Upper lobe of right lung (tissue), 1 donor: ENCODE data around the gene PRAC1. TPM values are rescaled to one million over a fixed set of nuclear protein-coding genes. Genes with fewer than 3 reads are reported as not detected.
A peak's percentile ranks its signal among the peaks of the same experiment; 100 is the strongest.

Experiments used
- ATAC-seq: fragments of 200-7000 bp; cut with Tn5 transposase; one replicate; pipeline ENCODE4 v1.9.1; 2020; ENCODE audit warnings: mild to moderate bottlenecking, moderate library complexity
- DNase-seq: peaks from one replicate; pipeline ENCODE4 v3.0.0-alpha.2; 2020
- H3K27ac ChIP-seq: fragments of 200-600 bp; one replicate; pipeline ENCODE4 v1.8.0; 2022
- H3K27me3 ChIP-seq: fragments of 200-600 bp; one replicate; pipeline ENCODE4 v1.8.0; 2022; ENCODE audit warnings: mild to moderate bottlenecking
- H3K36me3 ChIP-seq: fragments of 200-600 bp; one replicate; pipeline ENCODE4 v1.8.0; 2022
- H3K4me1 ChIP-seq: fragments of 200-600 bp; one replicate; pipeline ENCODE4 v1.8.0; 2022
- H3K4me3 ChIP-seq: fragments of 200-600 bp; one replicate; pipeline ENCODE4 v1.8.0; 2022; ENCODE audit warnings: mild to moderate bottlenecking
- H3K9me3 ChIP-seq: fragments of 200-600 bp; one replicate; pipeline ENCODE4 v1.8.0; 2022
- intact Hi-C: fragments of 100-400 bp; cut with DNase I; formaldehyde crosslinking; loops from one replicate; pipeline ENCODE4 v1.11.0; 2022
- total RNA-seq: library from RNA; stranded (reverse); fragmentation: NEBNext Ultra II Directional; extraction: Animal tissue kit (Norgen Biotek cat#: 25700); gene quantifications from one replicate; pipeline ENCODE4 v1.2.1, GENCODE V29; 2021
- TF ChIP-seq, protein P1 (sequence below): fragments of 200-600 bp; IDR thresholded peaks from one replicate; pipeline ENCODE4 v1.8.0; 2022; ENCODE audit warnings: antibody characterized with exemption
- donor health status: DM: no; HTN: yes; CAD: no; lungs with severe emphysema.

PRAC1 gene
- total RNA-seq, 1 donor from 2014 or later: not detected

DNA sequence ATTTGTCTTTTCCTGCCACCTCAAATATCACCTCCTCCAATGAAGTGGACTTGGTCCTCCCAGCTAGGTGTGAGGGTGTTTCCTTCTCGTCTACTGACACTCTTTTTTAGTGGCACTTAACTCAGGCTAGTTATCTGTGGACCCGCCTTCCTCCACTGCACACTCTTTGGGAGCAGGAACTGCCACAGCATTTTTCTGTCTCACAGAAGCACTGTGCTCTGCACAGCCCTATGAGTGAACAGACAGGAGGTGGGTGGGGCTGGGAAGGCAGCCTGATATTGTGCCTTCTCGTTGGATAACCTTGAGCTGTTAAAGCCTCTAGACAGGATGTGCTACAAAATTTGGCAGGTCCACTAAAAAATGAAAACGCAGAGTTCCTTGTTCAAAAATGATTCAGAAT is 38.1 kb upstream of the PRAC1 start:
- Histone ChIP-seq H3K4me3 (no peak overlapping the region), H3K4me1 (no peaks in the 10 kb centered on the region), H3K27ac (no peak overlapping the region), H3K9me3 (no peaks in the 10 kb centered on the region), H3K36me3 (no peaks in the 10 kb centered on the region), H3K27me3 (peaks cover 80% of the 10 kb centered on the region)
- intact Hi-C loops: no loop called here
- TF ChIP-seq, protein P1, sequence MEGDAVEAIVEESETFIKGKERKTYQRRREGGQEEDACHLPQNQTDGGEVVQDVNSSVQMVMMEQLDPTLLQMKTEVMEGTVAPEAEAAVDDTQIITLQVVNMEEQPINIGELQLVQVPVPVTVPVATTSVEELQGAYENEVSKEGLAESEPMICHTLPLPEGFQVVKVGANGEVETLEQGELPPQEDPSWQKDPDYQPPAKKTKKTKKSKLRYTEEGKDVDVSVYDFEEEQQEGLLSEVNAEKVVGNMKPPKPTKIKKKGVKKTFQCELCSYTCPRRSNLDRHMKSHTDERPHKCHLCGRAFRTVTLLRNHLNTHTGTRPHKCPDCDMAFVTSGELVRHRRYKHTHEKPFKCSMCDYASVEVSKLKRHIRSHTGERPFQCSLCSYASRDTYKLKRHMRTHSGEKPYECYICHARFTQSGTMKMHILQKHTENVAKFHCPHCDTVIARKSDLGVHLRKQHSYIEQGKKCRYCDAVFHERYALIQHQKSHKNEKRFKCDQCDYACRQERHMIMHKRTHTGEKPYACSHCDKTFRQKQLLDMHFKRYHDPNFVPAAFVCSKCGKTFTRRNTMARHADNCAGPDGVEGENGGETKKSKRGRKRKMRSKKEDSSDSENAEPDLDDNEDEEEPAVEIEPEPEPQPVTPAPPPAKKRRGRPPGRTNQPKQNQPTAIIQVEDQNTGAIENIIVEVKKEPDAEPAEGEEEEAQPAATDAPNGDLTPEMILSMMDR: no peak
- ATAC-seq (no peak), DNase-seq (peak; percentile 7)

DNA sequence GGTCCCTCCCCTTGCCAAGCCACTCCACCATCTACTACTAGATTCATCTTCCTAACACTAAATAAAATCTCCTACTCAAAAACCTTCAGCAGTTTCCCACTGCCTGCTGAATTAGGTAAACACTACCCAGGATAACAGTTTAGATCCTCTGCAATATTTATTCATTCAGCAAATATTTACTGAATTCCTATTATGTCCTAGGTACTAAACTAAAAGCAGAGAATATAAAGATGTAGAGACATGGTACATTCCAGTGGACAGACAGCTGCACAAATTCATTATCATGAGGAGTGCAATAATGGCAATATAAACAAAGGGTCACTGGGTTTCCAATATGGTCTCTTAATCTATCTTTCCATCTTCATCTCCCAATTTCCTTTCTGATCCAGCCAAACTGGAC is 37.0 kb upstream of the PRAC1 start:
- DNase-seq (no peak), ATAC-seq (no peak)
- intact Hi-C loops: no loop called here
- Histone ChIP-seq H3K4me1 (peaks cover 4% of the 10 kb centered on the region), H3K27me3 (peaks cover 88% of the 10 kb centered on the region), H3K27ac (no peak overlapping the region), H3K9me3 (no peaks in the 10 kb centered on the region), H3K4me3 (no peak overlapping the region), H3K36me3 (no peaks in the 10 kb centered on the region)
- TF ChIP-seq, protein P1: no peak

DNA sequence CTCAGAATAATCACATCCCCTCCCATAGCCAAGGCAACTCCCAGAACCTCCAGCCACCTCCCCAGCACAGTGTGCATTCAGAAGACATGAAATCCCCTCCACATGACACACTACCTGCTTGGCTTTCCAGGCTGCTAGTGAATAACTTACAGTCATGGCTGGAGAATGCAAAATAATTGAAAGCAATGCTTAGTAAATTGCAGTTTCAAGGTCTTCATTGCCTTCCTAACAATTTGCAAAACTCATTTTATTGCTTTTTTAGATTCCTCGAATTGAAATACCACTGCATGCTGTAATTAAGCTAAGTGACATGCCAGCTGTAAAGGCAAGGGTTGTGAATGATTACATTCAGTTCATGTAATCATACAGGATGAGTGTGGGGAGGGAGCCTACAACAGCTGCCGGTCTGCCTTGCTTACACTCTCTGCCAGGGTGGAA is 35.2 kb upstream of the PRAC1 start:
- ATAC-seq: no peak
- Histone ChIP-seq H3K36me3 (no peaks in the 10 kb centered on the region), H3K27me3 (peaks cover 91% of the 10 kb centered on the region), H3K27ac (no peak overlapping the region), H3K9me3 (no peaks in the 10 kb centered on the region), H3K4me3 (no peak overlapping the region), H3K4me1 (peaks cover 4% of the 10 kb centered on the region)
- intact Hi-C loops: no loop called here
- DNase-seq: no peak
- TF ChIP-seq, protein P1: no peak

DNA sequence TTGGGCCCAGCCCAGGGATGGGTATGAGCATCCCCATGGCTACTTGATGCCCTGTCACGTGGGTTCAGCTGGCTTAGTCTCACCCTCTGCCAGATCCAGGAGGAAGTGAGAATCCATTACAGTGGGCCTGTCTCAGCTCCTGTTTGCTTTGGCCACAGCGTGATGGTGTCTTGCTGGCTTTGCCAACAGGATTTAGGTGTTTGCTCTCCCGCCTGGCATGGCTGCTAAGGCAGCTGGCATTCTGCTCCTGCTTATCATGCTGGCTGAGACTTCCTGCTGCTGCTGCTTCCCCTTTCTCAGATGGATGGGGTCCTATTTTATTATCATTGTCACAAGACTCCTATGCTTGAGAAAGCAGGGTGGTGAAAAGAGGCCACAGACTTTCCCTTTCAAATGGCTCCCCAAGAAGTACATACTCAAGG is 34.5 kb upstream of the PRAC1 start:
- Histone ChIP-seq H3K27ac (no peak overlapping the region), H3K4me1 (peaks cover 4% of the 10 kb centered on the region), H3K4me3 (no peak overlapping the region), H3K36me3 (no peaks in the 10 kb centered on the region), H3K9me3 (no peaks in the 10 kb centered on the region), H3K27me3 (peaks cover 93% of the 10 kb centered on the region)
- intact Hi-C loops: no loop called here
- DNase-seq (no peak), ATAC-seq (peak; percentile 25)
- TF ChIP-seq, protein P1: no peak

DNA sequence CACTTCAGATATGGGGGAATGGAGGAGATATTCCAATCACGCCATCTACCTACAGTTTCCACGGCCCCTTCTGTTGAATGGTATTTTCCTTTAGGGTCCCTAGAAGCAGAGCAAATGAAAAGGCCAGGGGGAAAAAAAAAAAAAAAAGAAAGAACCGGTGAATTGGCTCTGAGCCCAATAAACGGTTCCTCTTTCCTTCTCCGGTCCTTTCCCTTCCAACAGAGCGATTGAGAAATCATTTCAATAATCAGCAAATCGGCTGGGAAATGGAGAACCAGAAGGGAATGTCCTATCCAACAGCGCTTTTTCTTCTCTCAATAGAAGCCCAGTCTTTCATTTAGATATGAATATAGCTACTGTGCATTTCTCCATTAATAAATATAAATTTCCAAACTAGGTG is 33.0 kb upstream of the PRAC1 start:
- no peak overlapping the region for H3K27ac ChIP-seq
- TF ChIP-seq, protein P1: no peak
- peaks cover 94% of the 10 kb centered on the region for H3K27me3 ChIP-seq
- H3K9me3 ChIP-seq: no peaks in the 10 kb centered on the region
- H3K36me3 ChIP-seq: no peaks in the 10 kb centered on the region
- H3K4me1 ChIP-seq: peaks cover 4% of the 10 kb centered on the region
- no peak for DNase-seq
- ATAC-seq: no peak
- intact Hi-C loops: no loop called here
- no peak overlapping the region for H3K4me3 ChIP-seq
